B cell (primary cell): ENCODE data around the gene EVC.

Experiments used
- CTCF ChIP-seq: fragments of 200-600 bp; IDR thresholded peaks from one replicate; pipeline ENCODE4 v1.8.0; 2022; ENCODE audit warnings: antibody characterized with exemption, mild to moderate bottlenecking
- EZH2 ChIP-seq: IDR thresholded peaks from 2 replicates; pipeline ENCODE4 v1.6.1; 2012; ENCODE audit warnings: borderline replicate concordance, low read depth, mild to moderate bottlenecking, moderate library complexity, low read length; ENCODE audit not compliant: insufficient read depth, poor library complexity, severe bottlenecking

DNA sequence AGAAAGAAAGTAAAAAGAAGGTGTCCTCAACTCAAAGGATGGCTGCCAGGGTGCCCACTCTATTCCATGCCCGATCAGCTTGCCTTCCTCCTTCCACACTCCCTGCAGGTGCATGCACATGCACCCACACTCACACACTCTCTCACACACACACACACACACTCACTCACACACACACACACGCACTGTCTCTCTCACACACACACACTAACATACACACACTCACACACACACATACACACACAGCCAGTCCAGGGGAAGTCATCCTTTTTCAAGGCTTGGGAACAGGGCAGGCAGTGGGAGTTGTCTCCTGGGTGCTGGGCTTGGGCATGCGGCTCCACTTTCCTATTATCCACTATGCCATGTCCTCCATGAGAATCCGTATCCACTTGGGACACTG, 131.5 kb downstream of the EVC start:
- TF ChIP-seq CTCF (no peak), EZH2 (no peak)
